GM18507 (cell line): ENCODE results near the gene WDR37.

Experiments
- DNase-seq: peaks from one replicate; pipeline ENCODE4 v3.0.0; 2011; ENCODE audit warnings: low read depth; ENCODE audit not compliant: insufficient read length; ENCODE audit errors: extremely low spot score
- FAIRE-seq: peaks from 2 replicates; lab custom pipeline; 2011; peaks lifted over from hg19 to GRCh38; lab: Jason Lieb, UNC

Gene WDR37

GRCh38 chr10:1119501-1119900, 63.3 kb downstream of the WDR37 start:
- FAIRE-seq, result no peak
- DNase-seq, result no peak

GRCh38 chr10:1120306-1120705, 64.1 kb downstream of the WDR37 start:
- no peak for FAIRE-seq

GRCh38 chr10:1120801-1121211, 64.6 kb downstream of the WDR37 start:
- DNase-seq (no peak), FAIRE-seq (no peak)

More at GRCh38 chr10:1120306-1120705, 64.1 kb downstream of the WDR37 start:
- DNase-seq, result no peak

GRCh38 chr10:1121271-1121970, 65.2 kb downstream of the WDR37 start:
- DNase-seq (no peak), FAIRE-seq (no peak)

- FAIRE-seq, result no peak
Observed at GRCh38 chr10:1122349-1122748, 66.2 kb downstream of the WDR37 start.

GRCh38 chr10:1123198-1123597, 67.0 kb downstream of the WDR37 start:
- FAIRE-seq, result no peak

More at GRCh38 chr10:1122349-1122748, 66.2 kb downstream of the WDR37 start:
- DNase-seq, result no peak

GRCh38 chr10:1123972-1124371, 67.8 kb downstream of the WDR37 start:
- FAIRE-seq, result no peak
- no peak for DNase-seq

More at GRCh38 chr10:1123198-1123597, 67.0 kb downstream of the WDR37 start:
- no peak for DNase-seq

- DNase-seq, result no peak
- FAIRE-seq, result no peak
Observed at GRCh38 chr10:1124796-1125195, 68.6 kb downstream of the WDR37 start.

GRCh38 chr10:1126461-1126860, 70.3 kb downstream of the WDR37 start:
- DNase-seq, result no peak
- FAIRE-seq, result no peak

- FAIRE-seq (no peak), DNase-seq (no peak)
Observed at GRCh38 chr10:1127629-1128028, 71.4 kb downstream of the WDR37 start.

GRCh38 chr10:1128115-1128514, 71.9 kb downstream of the WDR37 start:
- FAIRE-seq (no peak), DNase-seq (no peak)

GRCh38 chr10:1128649-1129048, 72.5 kb downstream of the WDR37 start:
- no peak for FAIRE-seq
- no peak for DNase-seq

- DNase-seq, result no peak
- FAIRE-seq, result no peak
Observed at GRCh38 chr10:1130226-1130625, 74.0 kb downstream of the WDR37 start.

GRCh38 chr10:1130995-1131790, 75.0 kb downstream of the WDR37 start:
- no peak for FAIRE-seq
- no peak for DNase-seq

- no peak for DNase-seq
Observed at GRCh38 chr10:1132584-1132983, 76.4 kb downstream of the WDR37 start.

GRCh38 chr10:1133495-1134045, 77.4 kb downstream of the WDR37 start:
- no peak for FAIRE-seq

More at GRCh38 chr10:1132584-1132983, 76.4 kb downstream of the WDR37 start:
- FAIRE-seq, result no peak

GRCh38 chr10:1134156-1134555, 78.0 kb downstream of the WDR37 start:
- FAIRE-seq, result no peak
- no peak for DNase-seq

More at GRCh38 chr10:1133495-1134045, 77.4 kb downstream of the WDR37 start:
- DNase-seq, result no peak

GRCh38 chr10:1136268-1136667, 80.1 kb downstream of the WDR37 start:
- FAIRE-seq (no peak), DNase-seq (no peak)

GRCh38 chr10:1137499-1138163, 81.4 kb downstream of the WDR37 start:
- FAIRE-seq (no peak), DNase-seq (no peak)

- FAIRE-seq (no peak), DNase-seq (no peak)
Observed at GRCh38 chr10:1138529-1138928, 82.3 kb downstream of the WDR37 start.
